Liver (tissue), 9 donors: Measurements from ENCODE around the gene SPAG16. TPM values are rescaled to one million over a fixed set of nuclear protein-coding genes. Genes with fewer than 3 reads are reported as not detected.

Source experiments
- DNase-seq: peaks from one replicate; pipeline ENCODE4 v3.0.0-alpha.2; 2017; ENCODE audit warnings: low spot score
- H3K27ac ChIP-seq, 2 donors: one replicate each; pipeline ENCODE4 v1.7.0; 2013; ENCODE audit warnings: inconsistent platforms in 2 of 2, low read length in 2 of 2, control low read depth in 1 of 2, low read depth in 1 of 2, mild to moderate bottlenecking in 1 of 2
- H3K27me3 ChIP-seq, 4 donors: one replicate each; pipeline versions ENCODE4 v1.6.1 to v1.7.0; 2013; ENCODE audit warnings: low read length in 3 of 4, inconsistent platforms in 1 of 4, mild to moderate bottlenecking in 1 of 4, moderate library complexity in 1 of 4; ENCODE audit not compliant: control insufficient read depth in 4 of 4, insufficient read depth in 4 of 4
- H3K36me3 ChIP-seq, 4 donors: one replicate each; pipeline versions ENCODE4 v1.6.1 to v1.7.0; 2013; ENCODE audit warnings: low read length in 3 of 4, mild to moderate bottlenecking in 3 of 4, low read depth in 1 of 4, moderate library complexity in 1 of 4; ENCODE audit not compliant: control insufficient read depth in 4 of 4, insufficient read depth in 3 of 4
- H3K4me1 ChIP-seq, 4 donors: one replicate each; pipeline versions ENCODE4 v1.6.1 to v1.7.0; 2013; ENCODE audit warnings: low read length in 3 of 4, mild to moderate bottlenecking in 3 of 4, moderate library complexity in 1 of 4; ENCODE audit not compliant: control insufficient read depth in 4 of 4, insufficient read depth in 4 of 4
- H3K4me3 ChIP-seq, 3 donors: one replicate each; pipeline versions ENCODE4 v1.6.1 to v1.7.0; 2013; ENCODE audit warnings: low read length in 3 of 3, control low read depth in 1 of 3, low read depth in 1 of 3, mild to moderate bottlenecking in 1 of 3
- H3K9ac ChIP-seq, 2 donors: one replicate each; pipeline ENCODE4 v1.7.0; 2013; ENCODE audit warnings: low read length in 2 of 2, mild to moderate bottlenecking in 2 of 2, moderate library complexity in 2 of 2, control low read depth in 1 of 2, low read depth in 1 of 2
- H3K9me3 ChIP-seq, 4 donors: one replicate each; pipeline versions ENCODE4 v1.6.1 to v1.7.0; 2013; ENCODE audit warnings: low read length in 3 of 4; ENCODE audit not compliant: control insufficient read depth in 4 of 4
- CTCF ChIP-seq: fragments of 150-350 bp; IDR thresholded peaks from 2 replicates; pipeline ENCODE4 v1.5.1; 2017; ENCODE audit warnings: improper control_type of control experiment, low read depth, low read length; ENCODE audit not compliant: missing input control
- EGR1 ChIP-seq, 2 donors: IDR thresholded peaks; 2 replicates each; pipeline ENCODE4 v1.6.1; 2016 to 2018; ENCODE audit warnings: antibody characterized with exemption in 2 of 2, low read depth in 2 of 2
- FOXA1 ChIP-seq: IDR thresholded peaks from 2 replicates; pipeline ENCODE4 v1.6.1; 2016; ENCODE audit warnings: antibody characterized with exemption
- FOXA2 ChIP-seq: IDR thresholded peaks from 2 replicates; pipeline ENCODE4 v1.6.1; 2016; ENCODE audit warnings: antibody characterized with exemption
- GABPA ChIP-seq, 2 donors: IDR thresholded peaks in 1 of 2; conservative IDR thresholded peaks in 1 of 2; 2 replicates each; pipeline ENCODE4 v1.6.1; 2016; ENCODE audit warnings: antibody characterized with exemption in 2 of 2, mild to moderate bottlenecking in 1 of 2, moderate library complexity in 1 of 2
- HNF4A ChIP-seq, 2 donors: conservative IDR thresholded peaks; 2 replicates each; pipeline ENCODE4 v1.6.1; 2016; ENCODE audit warnings: antibody characterized with exemption in 2 of 2, mild to moderate bottlenecking in 2 of 2
- HNF4G ChIP-seq: IDR thresholded peaks from 2 replicates; pipeline ENCODE4 v1.6.1; 2016; ENCODE audit warnings: antibody characterized with exemption
- JUND ChIP-seq, 2 donors: IDR thresholded peaks; 2 replicates each; pipeline ENCODE4 v1.6.1; 2016; ENCODE audit warnings: antibody characterized with exemption in 2 of 2
- NR2F2 ChIP-seq: IDR thresholded peaks from 2 replicates; pipeline ENCODE4 v1.6.1; 2016; ENCODE audit warnings: antibody characterized with exemption
- RAD21 ChIP-seq, 2 donors: IDR thresholded peaks; 2 replicates each; pipeline ENCODE4 v1.6.1; 2016; ENCODE audit warnings: antibody characterized with exemption in 2 of 2, mild to moderate bottlenecking in 2 of 2
- REST ChIP-seq: IDR thresholded peaks from 2 replicates; pipeline ENCODE4 v1.6.1; 2016; ENCODE audit warnings: antibody characterized with exemption, mild to moderate bottlenecking
- RXRA ChIP-seq, 2 donors: IDR thresholded peaks; 2 replicates each; pipeline ENCODE4 v1.6.1; 2017 to 2018; ENCODE audit warnings: antibody characterized with exemption in 2 of 2, mild to moderate bottlenecking in 1 of 2
- SP1 ChIP-seq: IDR thresholded peaks from 2 replicates; pipeline ENCODE4 v1.6.1; 2018; ENCODE audit warnings: antibody characterized with exemption, mild to moderate bottlenecking
- YY1 ChIP-seq: IDR thresholded peaks from 2 replicates; pipeline ENCODE4 v1.6.1; 2016; ENCODE audit warnings: antibody characterized with exemption, mild to moderate bottlenecking
- ZBTB33 ChIP-seq: IDR thresholded peaks from 2 replicates; pipeline ENCODE4 v1.6.1; 2016; ENCODE audit warnings: antibody characterized with exemption
- WGBS: extraction: QIAGEN DNeasy Blood & Tissue Kit; methylation state at CpG from one replicate; pipeline ENCODE4 v1.1.7; 2013; 5-methylcytosine and 5-hydroxymethylcytosine counted together
- polyA plus RNA-seq, 2 donors: library from polyadenylated mRNA; stranded (reverse) in 1 of 2; unstranded in 1 of 2; fragments of 200-250 nt in 1 of 2; fragments of >200 nt in 1 of 2; fragmentation: Nextera tagmentation in 1 of 2; extraction: Ambion mirVana in 1 of 2; gene quantifications; one replicate each; pipeline versions ENCODE4 v1.2.1 to v1.2.3, GENCODE V29; 2013 to 2015
- total RNA-seq, 2 donors: library from RNA; depleted of rRNA; stranded (reverse); fragments of >200 nt; gene quantifications; one replicate each; pipeline ENCODE4 v1.2.3, GENCODE V29; 2014
- TF ChIP-seq, protein P1 (sequence below): IDR thresholded peaks from 2 replicates; pipeline ENCODE4 v1.6.1; 2016; ENCODE audit warnings: antibody characterized with exemption
- TF ChIP-seq, protein P2 (sequence below): IDR thresholded peaks from 2 replicates; pipeline ENCODE4 v1.6.1; 2016; ENCODE audit warnings: antibody characterized with exemption
- donor health status: healthy.
- donor health status: healthy.
- donor health status: healthy.
- donor health status: healthy.
- donor health status: healthy.

Gene SPAG16
- total and polyA plus RNA-seq, 4 donors: 6.4 to 12.7 (median 11.4) TPM

- Histone ChIP-seq H3K27me3 (no peaks in the 10 kb centered on the region), H3K9me3 (peaks cover 0 to 3% (median 0%) of the 10 kb centered on the region in 4 donors), H3K36me3 (no peaks in the 10 kb centered on the region), H3K27ac (no peak overlapping the region), H3K4me1 (peaks cover 0 to 17% (median 10%) of the 10 kb centered on the region in 4 donors), H3K9ac (no peak overlapping the region), H3K4me3 (no peak overlapping the region)
- 84% methylated on average over 1 of the region's 1 CpG for WGBS
- TF ChIP-seq, protein P1, sequence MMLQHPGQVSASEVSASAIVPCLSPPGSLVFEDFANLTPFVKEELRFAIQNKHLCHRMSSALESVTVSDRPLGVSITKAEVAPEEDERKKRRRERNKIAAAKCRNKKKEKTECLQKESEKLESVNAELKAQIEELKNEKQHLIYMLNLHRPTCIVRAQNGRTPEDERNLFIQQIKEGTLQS: no peak
- TF ChIP-seq SP1 (no peak), CTCF (no peak), FOXA2 (no peak), FOXA1 (no peak), RAD21 (IDR thresholded peaks at IDR 0.05) (no peak), HNF4A (conservative IDR thresholded peaks at IDR 0.05) (no peak), HNF4G (no peak), YY1 (no peak)
- TF ChIP-seq, protein P2, sequence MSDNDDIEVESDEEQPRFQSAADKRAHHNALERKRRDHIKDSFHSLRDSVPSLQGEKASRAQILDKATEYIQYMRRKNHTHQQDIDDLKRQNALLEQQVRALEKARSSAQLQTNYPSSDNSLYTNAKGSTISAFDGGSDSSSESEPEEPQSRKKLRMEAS: no peak
- DNase-seq: no peak
Observed at GRCh38 chr2:213281156-213281555, 3.1 kb upstream of the SPAG16 start.

DNA sequence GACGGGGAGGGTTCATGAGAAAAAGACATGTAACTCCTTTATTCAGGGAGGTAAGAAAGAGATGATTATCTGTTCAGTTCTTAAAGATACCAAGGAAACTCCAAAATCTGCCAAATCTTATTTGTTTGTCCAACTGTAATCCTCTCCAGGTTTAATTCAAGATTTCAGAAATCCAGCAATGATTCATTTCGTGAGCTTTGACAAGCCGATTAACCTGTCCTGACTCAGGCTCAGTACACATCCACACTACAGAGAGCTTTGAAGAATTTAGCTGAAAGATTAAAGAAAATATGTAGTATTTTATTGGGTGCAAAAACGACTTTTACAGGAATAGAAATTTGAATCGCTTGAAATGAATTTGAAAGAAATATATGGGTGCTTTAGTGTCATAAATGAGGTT is 1.1 kb downstream of the SPAG16 start:
- no peaks in the 10 kb centered on the region for H3K9me3 ChIP-seq
- no peaks in the 10 kb centered on the region for H3K27me3 ChIP-seq
- H3K9ac ChIP-seq: peak overlapping the region in 1 of 2 donors; percentile 29
- TF ChIP-seq, protein P1: no peak
- no peak for TF ChIP-seq HNF4A (conservative IDR thresholded peaks at IDR 0.05)
- TF ChIP-seq FOXA2: no peak
- no peak for TF ChIP-seq FOXA1
- TF ChIP-seq JUND (IDR thresholded peaks at IDR 0.05): no peak
- no peak for TF ChIP-seq ZBTB33
- TF ChIP-seq HNF4G: no peak
- TF ChIP-seq SP1: no peak
- no peak for TF ChIP-seq CTCF
- no peak for TF ChIP-seq GABPA (IDR thresholded peaks at IDR 0.05 in 1 of 2, conservative IDR thresholded peaks at IDR 0.05 in 1 of 2)
- TF ChIP-seq, protein P2: no peak
- TF ChIP-seq YY1: no peak
- no peak for TF ChIP-seq NR2F2
- TF ChIP-seq EGR1 (IDR thresholded peaks at IDR 0.05; ENCODE audit: low read depth in 2 of 2): no peak
- TF ChIP-seq RXRA (IDR thresholded peaks at IDR 0.05): no peak
- no peak for TF ChIP-seq REST
- WGBS: 85% methylated on average over 5 of the region's 5 CpGs
- H3K36me3 ChIP-seq: no peaks in the 10 kb centered on the region
- peak overlapping the region in 1 of 3 donors; percentile 96 for H3K4me3 ChIP-seq
- no peak overlapping the region for H3K27ac ChIP-seq
- H3K4me1 ChIP-seq: peaks cover 0 to 17% (median 12%) of the 10 kb centered on the region in 4 donors
- DNase-seq: no peak
